ENCODE results near the gene CKS1B. TPM values are rescaled to one million over a fixed set of nuclear protein-coding genes. Genes with fewer than 3 reads are reported as not detected.
A peak's percentile ranks its signal among the peaks of the same experiment; 100 is the strongest.

The CKS1B gene
- total RNA-seq, 1 experiment from 2014 or later: 258 TPM

DNA sequence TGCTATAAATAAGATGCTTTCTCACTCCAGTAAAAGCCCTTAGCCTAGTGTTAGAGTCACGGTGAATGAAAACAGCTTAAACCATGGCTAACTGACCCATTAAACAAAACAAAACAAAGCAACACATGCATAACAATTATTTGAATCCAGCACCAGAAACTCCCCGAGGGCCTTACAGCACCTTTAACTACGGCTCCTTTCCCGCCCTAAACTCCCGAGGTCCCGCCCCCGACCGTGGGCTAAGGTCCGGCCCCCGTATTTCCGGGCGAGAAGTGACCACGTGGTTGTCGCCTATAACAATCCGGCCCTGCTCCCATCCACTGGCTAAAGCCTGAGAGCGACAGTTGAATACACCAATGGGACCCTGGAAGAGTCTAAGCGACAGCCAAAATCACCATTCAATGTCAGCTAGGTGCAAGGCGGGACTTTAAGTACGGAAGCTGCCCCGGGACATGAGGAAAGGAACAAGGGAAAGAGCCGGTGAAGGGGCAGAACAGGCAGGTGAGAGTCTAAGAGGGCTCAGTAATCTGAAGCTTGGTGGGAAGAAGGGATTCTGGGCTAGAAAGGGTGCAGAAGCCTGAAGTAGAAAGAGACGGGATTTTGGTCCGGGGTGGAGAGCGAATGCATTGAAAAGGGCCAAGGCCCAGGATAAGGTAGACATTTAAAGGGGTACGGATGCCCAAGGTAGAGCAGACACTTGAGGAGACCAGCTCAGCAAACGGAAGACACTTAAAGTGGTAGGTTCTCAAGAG lies 8.6 kb downstream of the CKS1B start, which contains the start of gene FLAD1 (continued):
- no peak for TF ChIP-seq TP53 (CRISPR knock-in tag; IDR thresholded peaks at IDR 0.05)
- TF ChIP-seq TEAD4 (CRISPR knock-in tag; IDR thresholded peaks at IDR 0.05): no peak
- TF ChIP-seq FOXP4 (CRISPR knock-in tag; IDR thresholded peaks at IDR 0.05): no peak
- TF ChIP-seq MAX (CRISPR knock-in tag; IDR thresholded peaks at IDR 0.05): peak; percentile 85
- peak; percentile 42; the same call in 1 of the 2 replicates for TF ChIP-seq FOXP1 (CRISPR knock-in tag; IDR thresholded peaks at IDR 0.05; ENCODE audit: borderline replicate concordance)
- no peak for TF ChIP-seq TCF7 (CRISPR knock-in tag; IDR thresholded peaks at IDR 0.05; ENCODE audit: low read depth)
- no peak for TF ChIP-seq KAT7 (CRISPR knock-in tag; IDR thresholded peaks at IDR 0.05; ENCODE audit: borderline replicate concordance)
- no peak for TF ChIP-seq EMX1 (CRISPR knock-in tag; IDR thresholded peaks at IDR 0.05)
- no peak for TF ChIP-seq ZNF317 (CRISPR knock-in tag; IDR thresholded peaks at IDR 0.05; ENCODE audit: borderline replicate concordance, low read depth)
- TF ChIP-seq NFATC4 (CRISPR knock-in tag; IDR thresholded peaks at IDR 0.05): no peak
- TF ChIP-seq ERG (CRISPR knock-in tag; IDR thresholded peaks at IDR 0.05): no peak
- TF ChIP-seq, protein P1, sequence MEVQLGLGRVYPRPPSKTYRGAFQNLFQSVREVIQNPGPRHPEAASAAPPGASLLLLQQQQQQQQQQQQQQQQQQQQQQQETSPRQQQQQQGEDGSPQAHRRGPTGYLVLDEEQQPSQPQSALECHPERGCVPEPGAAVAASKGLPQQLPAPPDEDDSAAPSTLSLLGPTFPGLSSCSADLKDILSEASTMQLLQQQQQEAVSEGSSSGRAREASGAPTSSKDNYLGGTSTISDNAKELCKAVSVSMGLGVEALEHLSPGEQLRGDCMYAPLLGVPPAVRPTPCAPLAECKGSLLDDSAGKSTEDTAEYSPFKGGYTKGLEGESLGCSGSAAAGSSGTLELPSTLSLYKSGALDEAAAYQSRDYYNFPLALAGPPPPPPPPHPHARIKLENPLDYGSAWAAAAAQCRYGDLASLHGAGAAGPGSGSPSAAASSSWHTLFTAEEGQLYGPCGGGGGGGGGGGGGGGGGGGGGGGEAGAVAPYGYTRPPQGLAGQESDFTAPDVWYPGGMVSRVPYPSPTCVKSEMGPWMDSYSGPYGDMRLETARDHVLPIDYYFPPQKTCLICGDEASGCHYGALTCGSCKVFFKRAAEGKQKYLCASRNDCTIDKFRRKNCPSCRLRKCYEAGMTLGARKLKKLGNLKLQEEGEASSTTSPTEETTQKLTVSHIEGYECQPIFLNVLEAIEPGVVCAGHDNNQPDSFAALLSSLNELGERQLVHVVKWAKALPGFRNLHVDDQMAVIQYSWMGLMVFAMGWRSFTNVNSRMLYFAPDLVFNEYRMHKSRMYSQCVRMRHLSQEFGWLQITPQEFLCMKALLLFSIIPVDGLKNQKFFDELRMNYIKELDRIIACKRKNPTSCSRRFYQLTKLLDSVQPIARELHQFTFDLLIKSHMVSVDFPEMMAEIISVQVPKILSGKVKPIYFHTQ (CRISPR knock-in tag; IDR thresholded peaks at IDR 0.05): peak; percentile 71; the same call in 1 of the 2 replicates
- TF ChIP-seq, protein P2, sequence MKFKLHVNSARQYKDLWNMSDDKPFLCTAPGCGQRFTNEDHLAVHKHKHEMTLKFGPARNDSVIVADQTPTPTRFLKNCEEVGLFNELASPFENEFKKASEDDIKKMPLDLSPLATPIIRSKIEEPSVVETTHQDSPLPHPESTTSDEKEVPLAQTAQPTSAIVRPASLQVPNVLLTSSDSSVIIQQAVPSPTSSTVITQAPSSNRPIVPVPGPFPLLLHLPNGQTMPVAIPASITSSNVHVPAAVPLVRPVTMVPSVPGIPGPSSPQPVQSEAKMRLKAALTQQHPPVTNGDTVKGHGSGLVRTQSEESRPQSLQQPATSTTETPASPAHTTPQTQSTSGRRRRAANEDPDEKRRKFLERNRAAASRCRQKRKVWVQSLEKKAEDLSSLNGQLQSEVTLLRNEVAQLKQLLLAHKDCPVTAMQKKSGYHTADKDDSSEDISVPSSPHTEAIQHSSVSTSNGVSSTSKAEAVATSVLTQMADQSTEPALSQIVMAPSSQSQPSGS (CRISPR knock-in tag; IDR thresholded peaks at IDR 0.05; ENCODE audit: borderline replicate concordance, low read depth): no peak
- TF ChIP-seq, protein P3, sequence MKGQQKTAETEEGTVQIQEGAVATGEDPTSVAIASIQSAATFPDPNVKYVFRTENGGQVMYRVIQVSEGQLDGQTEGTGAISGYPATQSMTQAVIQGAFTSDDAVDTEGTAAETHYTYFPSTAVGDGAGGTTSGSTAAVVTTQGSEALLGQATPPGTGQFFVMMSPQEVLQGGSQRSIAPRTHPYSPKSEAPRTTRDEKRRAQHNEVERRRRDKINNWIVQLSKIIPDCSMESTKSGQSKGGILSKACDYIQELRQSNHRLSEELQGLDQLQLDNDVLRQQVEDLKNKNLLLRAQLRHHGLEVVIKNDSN (CRISPR knock-in tag; IDR thresholded peaks at IDR 0.05): peak; percentile 94

- Mint-ChIP-seq H3K27ac (peak overlapping the region; percentile 70; the same call in 1 of the 2 replicates), H3K27me3 (ENCODE audit: low read depth) (no peaks in the 10 kb centered on the region), H3K9me3 (no peaks in the 10 kb centered on the region), H3K36me3 (peaks cover 38% of the 10 kb centered on the region), H3K4me3 (no peak overlapping the region), H3K4me1 (peaks cover 10% of the 10 kb centered on the region)
- DNase-seq (ENCODE audit: low spot score) (no peak), ATAC-seq (no peak)
- ChIA-PET CTCF (interaction anchor here (0.7 to 5.8 kb wide), 21 partner anchors 10 to 261 kb away, joined by 3 to 50 read pairs (median 5); partner anchors contain the start of genes ADAM15, CKS1B, LENEP and PBXIP1), POLR2A (interaction anchor here (0.7 to 3.7 kb wide), 12 partner anchors 9 to 779 kb away, joined by 3 to 123 read pairs (median 8); partner anchors contain the start of genes LENEP, PBXIP1, PMVK and PYGO2)
- TF ChIP-seq JAZF1 (CRISPR knock-in tag; IDR thresholded peaks at IDR 0.05) (no peak), ELF4 (CRISPR knock-in tag; IDR thresholded peaks at IDR 0.05; ENCODE audit: low read depth) (no peak), STAT6 (CRISPR knock-in tag; conservative IDR thresholded peaks at IDR 0.05; ENCODE audit: low read depth) (no peak), SMAD3 (CRISPR knock-in tag; IDR thresholded peaks at IDR 0.05; ENCODE audit: borderline replicate concordance) (no peak), RORB (CRISPR knock-in tag; IDR thresholded peaks at IDR 0.05) (no peak), KAT7 (CRISPR knock-in tag; IDR thresholded peaks at IDR 0.05; ENCODE audit: borderline replicate concordance) (no peak), IRF2 (CRISPR knock-in tag; IDR thresholded peaks at IDR 0.05; ENCODE audit: borderline replicate concordance, low read depth) (no peak), OVOL2 (CRISPR knock-in tag; IDR thresholded peaks at IDR 0.05; ENCODE audit: borderline replicate concordance) (no peak), TEAD4 (CRISPR knock-in tag; IDR thresholded peaks at IDR 0.05) (no peak)
- TF ChIP-seq, protein P4, sequence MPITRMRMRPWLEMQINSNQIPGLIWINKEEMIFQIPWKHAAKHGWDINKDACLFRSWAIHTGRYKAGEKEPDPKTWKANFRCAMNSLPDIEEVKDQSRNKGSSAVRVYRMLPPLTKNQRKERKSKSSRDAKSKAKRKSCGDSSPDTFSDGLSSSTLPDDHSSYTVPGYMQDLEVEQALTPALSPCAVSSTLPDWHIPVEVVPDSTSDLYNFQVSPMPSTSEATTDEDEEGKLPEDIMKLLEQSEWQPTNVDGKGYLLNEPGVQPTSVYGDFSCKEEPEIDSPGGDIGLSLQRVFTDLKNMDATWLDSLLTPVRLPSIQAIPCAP (CRISPR knock-in tag; IDR thresholded peaks at IDR 0.05): no peak
Measured at GRCh38 chr1:154983776-154984466, 9.4 kb downstream of the CKS1B start.
